Measurements from ENCODE around the gene CC2D2B. TPM values are rescaled to one million over a fixed set of nuclear protein-coding genes. Genes with fewer than 3 reads are reported as not detected.
"Not testable (repeated sequence)": the region's sequence is repeated elsewhere in the genome, so short reads cannot be mapped to it uniquely, and the experiment has no call there.

Gene CC2D2B
- total RNA-seq, 2 experiments from 2014 or later, result 0.31 TPM; not detected in 1

- POLR2A ChIA-PET, result no interaction called here
- no peaks in the 10 kb centered on the region for H3K27me3 Mint-ChIP-seq
Observed at GRCh38 chr10:95877881-95878280, 29.9 kb upstream of the CC2D2B start.

GRCh38 chr10:95880704-95881103 is 27.1 kb upstream of the CC2D2B start:
- DNase-seq (no peak), ATAC-seq (no peak)
- ChIA-PET CTCF (no interaction called here), POLR2A (no interaction called here)
- Mint-ChIP-seq H3K4me3 (no peak overlapping the region), H3K27me3 (no peaks in the 10 kb centered on the region), H3K4me1 (ENCODE audit: low read depth) (no peaks in the 10 kb centered on the region), H3K36me3 (ENCODE audit: low read depth) (peaks cover 17% of the 10 kb centered on the region), H3K9me3 (no peaks in the 10 kb centered on the region), H3K27ac (no peak overlapping the region)
- no peak for TF ChIP-seq CTCF (IDR thresholded peaks at IDR 0.05)
- intact Hi-C loops (cut with micrococcal nuclease), result no loop called here

More at GRCh38 chr10:95877881-95878280, 29.9 kb upstream of the CC2D2B start:
- Mint-ChIP-seq H3K4me3 (no peak overlapping the region), H3K9me3 (no peaks in the 10 kb centered on the region), H3K4me1 (ENCODE audit: low read depth) (no peaks in the 10 kb centered on the region), H3K27ac (no peak overlapping the region), H3K36me3 (ENCODE audit: low read depth) (peaks cover 44% of the 10 kb centered on the region)
- DNase-seq, result no peak
- intact Hi-C loops (cut with micrococcal nuclease), result no loop called here
- no peak for TF ChIP-seq CTCF (IDR thresholded peaks at IDR 0.05)
- CTCF ChIA-PET, result interaction anchor here (0.6 kb wide), 1 partner anchor 895 kb away, joined by 4 read pairs; no protein-coding TSS in a partner anchor
- no peak for ATAC-seq

GRCh38 chr10:95881316-95881715 is 26.5 kb upstream of the CC2D2B start:
- H3K27me3 Mint-ChIP-seq, result no peaks in the 10 kb centered on the region
- no peak overlapping the region for H3K4me3 Mint-ChIP-seq
- ATAC-seq (no peak), DNase-seq (no peak)
- no peak overlapping the region for H3K27ac Mint-ChIP-seq
- H3K4me1 Mint-ChIP-seq (ENCODE audit: low read depth), result no peaks in the 10 kb centered on the region
- peaks cover 15% of the 10 kb centered on the region for H3K36me3 Mint-ChIP-seq (ENCODE audit: low read depth)
- intact Hi-C loops (cut with micrococcal nuclease), result no loop called here
- ChIA-PET POLR2A (no interaction called here), CTCF (no interaction called here)
- TF ChIP-seq CTCF (IDR thresholded peaks at IDR 0.05), result no peak
- no peaks in the 10 kb centered on the region for H3K9me3 Mint-ChIP-seq

- Mint-ChIP-seq H3K36me3 (ENCODE audit: low read depth) (peaks cover 37% of the 10 kb centered on the region), H3K4me3 (no peak overlapping the region), H3K4me1 (ENCODE audit: low read depth) (no peaks in the 10 kb centered on the region), H3K27me3 (no peaks in the 10 kb centered on the region), H3K9me3 (no peaks in the 10 kb centered on the region), H3K27ac (no peak overlapping the region)
- intact Hi-C loops (cut with micrococcal nuclease), result no loop called here
- DNase-seq, result no peak
- ChIA-PET POLR2A (no interaction called here), CTCF (interaction anchor here (1.2 kb wide), 1 partner anchor 451 kb away, joined by 4 read pairs; no protein-coding TSS in a partner anchor)
- TF ChIP-seq CTCF (IDR thresholded peaks at IDR 0.05), result no peak
- no peak for ATAC-seq
Observed at GRCh38 chr10:95889830-95890229, 17.9 kb upstream of the CC2D2B start.

GRCh38 chr10:95896071-95896850 is 11.5 kb upstream of the CC2D2B start:
- intact Hi-C loops (cut with micrococcal nuclease), result no loop called here
- ATAC-seq, result no peak
- no peak overlapping the region for H3K4me3 Mint-ChIP-seq
- H3K27me3 Mint-ChIP-seq, result no peaks in the 10 kb centered on the region
- no peaks in the 10 kb centered on the region for H3K9me3 Mint-ChIP-seq
- no peak for TF ChIP-seq CTCF (IDR thresholded peaks at IDR 0.05)
- H3K27ac Mint-ChIP-seq, result no peak overlapping the region
- no peak for DNase-seq
- CTCF ChIA-PET, result interaction anchor here (1.3 to 1.4 kb wide), 3 partner anchors 12 to 202 kb away, joined by 3 to 6 read pairs (median 5); partner anchors contain the start of gene TCTN3
- peaks cover 45% of the 10 kb centered on the region for H3K36me3 Mint-ChIP-seq (ENCODE audit: low read depth)
- POLR2A ChIA-PET, result no interaction called here
- no peaks in the 10 kb centered on the region for H3K4me1 Mint-ChIP-seq (ENCODE audit: low read depth)

GRCh38 chr10:95905897-95906580 is 1.7 kb upstream of the CC2D2B start:
- intact Hi-C loops (cut with micrococcal nuclease); ATAC-seq; H3K27ac Mint-ChIP-seq; DNase-seq; H3K27me3 Mint-ChIP-seq; H3K9me3 Mint-ChIP-seq: not testable (repeated sequence)
- Mint-ChIP-seq H3K4me1 (ENCODE audit: low read depth) (peaks cover 14% of the 10 kb centered on the region), H3K4me3 (peak overlapping the region; percentile 87), H3K36me3 (ENCODE audit: low read depth) (peaks cover 16% of the 10 kb centered on the region)
- ChIA-PET CTCF (interaction anchor here (1.2 to 2.5 kb wide), 2 partner anchors 107 to 212 kb away, joined by 3 to 16 read pairs; partner anchors contain the start of gene TCTN3), POLR2A (interaction anchor here (1.2 to 1.4 kb wide), 2 partner anchors 7 to 213 kb away, joined by 3 to 4 read pairs; partner anchors contain the start of gene TCTN3)

Data from activated CD8-positive, alpha-beta T cell treated with anti-CD3 and anti-CD28 coated beads for 36 hours (primary cell).